ENCODE data around the gene GOLGA6L2.

- TF ChIP-seq POLR2AphosphoS5 (IDR thresholded peaks at IDR 0.05) (no peak), POLR2A (IDR thresholded peaks at IDR 0.05) (no peak)
These were observed 10.8 kb upstream of the GOLGA6L2 start for GRCh38 chr15:23457890-23458289.

All from prostate gland (tissue), 1 donor.